ENCODE results near the gene GET4.

The GET4 gene

GRCh38 chr7:910441-910861 is 34.1 kb downstream of the GET4 start:
- Histone ChIP-seq H3K4me3 (ENCODE audit: extremely low read depth, insufficient read depth, low read length, poor library complexity, severe bottlenecking) (no peak overlapping the region), H3K27ac (ENCODE audit: low read depth, low read length, severe bottlenecking) (no peak overlapping the region), H3K4me1 (ENCODE audit: control insufficient read depth, insufficient read depth, low read length, poor library complexity, severe bottlenecking) (peaks cover 2% of the 10 kb centered on the region), H3K36me3 (ENCODE audit: control insufficient read depth, insufficient read depth, low read length) (no peaks in the 10 kb centered on the region), H3K9me3 (ENCODE audit: control insufficient read depth, low read length) (no peaks in the 10 kb centered on the region)
- 83 to 88% methylated on average over 8 to 11 of the region's 11 CpGs for WGBS, 2 experiments (ENCODE audit: insufficient coverage in 2 of 2)

- H3K4me1 ChIP-seq (ENCODE audit: control insufficient read depth, insufficient read depth, low read length, poor library complexity, severe bottlenecking), result peaks cover 3% of the 10 kb centered on the region
- no peaks in the 10 kb centered on the region for H3K9me3 ChIP-seq (ENCODE audit: control insufficient read depth, low read length)
- no peaks in the 10 kb centered on the region for H3K36me3 ChIP-seq (ENCODE audit: control insufficient read depth, insufficient read depth, low read length)
- 86 to 91% methylated on average over 15 to 16 of the region's 19 CpGs for WGBS, 2 experiments (ENCODE audit: insufficient coverage in 2 of 2)
- no peak overlapping the region for H3K27ac ChIP-seq (ENCODE audit: low read depth, low read length, severe bottlenecking)
- H3K4me3 ChIP-seq (ENCODE audit: extremely low read depth, insufficient read depth, low read length, poor library complexity, severe bottlenecking), result no peak overlapping the region
Measured at GRCh38 chr7:910931-911431, 34.6 kb downstream of the GET4 start.

GRCh38 chr7:911791-912480 is 35.6 kb downstream of the GET4 start:
- H3K27ac ChIP-seq (ENCODE audit: low read depth, low read length, severe bottlenecking), result no peak overlapping the region
- no peak overlapping the region for H3K4me3 ChIP-seq (ENCODE audit: extremely low read depth, insufficient read depth, low read length, poor library complexity, severe bottlenecking)
- no peaks in the 10 kb centered on the region for H3K9me3 ChIP-seq (ENCODE audit: control insufficient read depth, low read length)
- 93% methylated on average over 39 of the region's 41 CpGs for WGBS, 2 experiments (ENCODE audit: insufficient coverage in 2 of 2)
- no peaks in the 10 kb centered on the region for H3K36me3 ChIP-seq (ENCODE audit: control insufficient read depth, insufficient read depth, low read length)
- peaks cover 3% of the 10 kb centered on the region for H3K4me1 ChIP-seq (ENCODE audit: control insufficient read depth, insufficient read depth, low read length, poor library complexity, severe bottlenecking)

- Histone ChIP-seq H3K36me3 (ENCODE audit: control insufficient read depth, insufficient read depth, low read length) (no peaks in the 10 kb centered on the region), H3K27ac (ENCODE audit: low read depth, low read length, severe bottlenecking) (no peak overlapping the region), H3K4me1 (ENCODE audit: control insufficient read depth, insufficient read depth, low read length, poor library complexity, severe bottlenecking) (peaks cover 3% of the 10 kb centered on the region), H3K4me3 (ENCODE audit: extremely low read depth, insufficient read depth, low read length, poor library complexity, severe bottlenecking) (no peak overlapping the region), H3K9me3 (ENCODE audit: control insufficient read depth, low read length) (no peaks in the 10 kb centered on the region)
- 81 to 89% methylated on average over 14 to 26 of the region's 31 CpGs for WGBS, 2 experiments (ENCODE audit: insufficient coverage in 2 of 2)
Measured at GRCh38 chr7:913736-914520, 37.6 kb downstream of the GET4 start.

- no peak overlapping the region for H3K4me3 ChIP-seq (ENCODE audit: extremely low read depth, insufficient read depth, low read length, poor library complexity, severe bottlenecking)
Measured at GRCh38 chr7:914521-915194, 38.3 kb downstream of the GET4 start.

GRCh38 chr7:915291-916218 is 39.2 kb downstream of the GET4 start:
- Histone ChIP-seq H3K9me3 (ENCODE audit: control insufficient read depth, low read length) (no peaks in the 10 kb centered on the region), H3K27ac (ENCODE audit: low read depth, low read length, severe bottlenecking) (no peak overlapping the region), H3K4me3 (ENCODE audit: extremely low read depth, insufficient read depth, low read length, poor library complexity, severe bottlenecking) (no peak overlapping the region), H3K4me1 (ENCODE audit: control insufficient read depth, insufficient read depth, low read length, poor library complexity, severe bottlenecking) (peaks cover 3% of the 10 kb centered on the region), H3K36me3 (ENCODE audit: control insufficient read depth, insufficient read depth, low read length) (no peaks in the 10 kb centered on the region)
- 89 to 91% methylated on average over 40 to 41 of the region's 43 CpGs for WGBS, 2 experiments (ENCODE audit: insufficient coverage in 2 of 2)

More at GRCh38 chr7:914521-915194, 38.3 kb downstream of the GET4 start:
- H3K36me3 ChIP-seq (ENCODE audit: control insufficient read depth, insufficient read depth, low read length), result no peaks in the 10 kb centered on the region
- H3K4me1 ChIP-seq (ENCODE audit: control insufficient read depth, insufficient read depth, low read length, poor library complexity, severe bottlenecking), result peaks cover 3% of the 10 kb centered on the region
- no peaks in the 10 kb centered on the region for H3K9me3 ChIP-seq (ENCODE audit: control insufficient read depth, low read length)
- no peak overlapping the region for H3K27ac ChIP-seq (ENCODE audit: low read depth, low read length, severe bottlenecking)
- 89 to 90% methylated on average over 15 to 16 of the region's 16 CpGs for WGBS, 2 experiments (ENCODE audit: insufficient coverage in 2 of 2)

GRCh38 chr7:916291-916941 is 40.1 kb downstream of the GET4 start:
- Histone ChIP-seq H3K4me1 (ENCODE audit: control insufficient read depth, insufficient read depth, low read length, poor library complexity, severe bottlenecking) (peaks cover 3% of the 10 kb centered on the region), H3K4me3 (ENCODE audit: extremely low read depth, insufficient read depth, low read length, poor library complexity, severe bottlenecking) (no peak overlapping the region), H3K36me3 (ENCODE audit: control insufficient read depth, insufficient read depth, low read length) (no peaks in the 10 kb centered on the region), H3K27ac (ENCODE audit: low read depth, low read length, severe bottlenecking) (no peak overlapping the region), H3K9me3 (ENCODE audit: control insufficient read depth, low read length) (no peaks in the 10 kb centered on the region)
- 91 to 92% methylated on average over 9 to 13 of the region's 17 CpGs for whole genome bisulfite sequencing, 2 experiments (ENCODE audit: insufficient coverage in 2 of 2)

GRCh38 chr7:917255-918117 is 41.1 kb downstream of the GET4 start:
- no peak overlapping the region for H3K27ac ChIP-seq (ENCODE audit: low read depth, low read length, severe bottlenecking)
- H3K4me3 ChIP-seq (ENCODE audit: extremely low read depth, insufficient read depth, low read length, poor library complexity, severe bottlenecking), result no peak overlapping the region
- H3K4me1 ChIP-seq (ENCODE audit: control insufficient read depth, insufficient read depth, low read length, poor library complexity, severe bottlenecking), result peaks cover 3% of the 10 kb centered on the region
- 92 to 95% methylated on average over 25 to 26 of the region's 33 CpGs for WGBS, 2 experiments (ENCODE audit: insufficient coverage in 2 of 2)
- H3K36me3 ChIP-seq (ENCODE audit: control insufficient read depth, insufficient read depth, low read length), result no peaks in the 10 kb centered on the region
- no peaks in the 10 kb centered on the region for H3K9me3 ChIP-seq (ENCODE audit: control insufficient read depth, low read length)

- Histone ChIP-seq H3K36me3 (ENCODE audit: control insufficient read depth, insufficient read depth, low read length) (no peaks in the 10 kb centered on the region), H3K9me3 (ENCODE audit: control insufficient read depth, low read length) (no peaks in the 10 kb centered on the region)
Measured at GRCh38 chr7:918118-918425, 41.7 kb downstream of the GET4 start.

More at GRCh38 chr7:918118-918425, 41.7 kb downstream of the GET4 start:
- Histone ChIP-seq H3K27ac (ENCODE audit: low read depth, low read length, severe bottlenecking) (no peak overlapping the region), H3K4me1 (ENCODE audit: control insufficient read depth, insufficient read depth, low read length, poor library complexity, severe bottlenecking) (peaks cover 6% of the 10 kb centered on the region), H3K4me3 (ENCODE audit: extremely low read depth, insufficient read depth, low read length, poor library complexity, severe bottlenecking) (no peak overlapping the region)
- 85 to 90% methylated on average over 7 to 9 of the region's 9 CpGs for WGBS, 2 experiments (ENCODE audit: insufficient coverage in 2 of 2)

Measured in mesodermal cell (in vitro differentiated cells).